SH-SY5Y (cell line): ENCODE data around the gene ARID3A.

Source experiments
- GATA2 ChIP-seq: IDR thresholded peaks from 2 replicates; pipeline ENCODE4 v1.6.1; 2011; ENCODE audit warnings: mild to moderate bottlenecking, low read depth, low read length
- GATA3 ChIP-seq: IDR thresholded peaks from 2 replicates; pipeline ENCODE4 v1.6.1; 2011; ENCODE audit warnings: low read depth, mild to moderate bottlenecking, low read length, moderate library complexity

Gene ARID3A

GRCh38 chr19:996051-996838 lies 70.4 kb downstream of the ARID3A start:
- TF ChIP-seq GATA3 (no peak), GATA2 (no peak)

GRCh38 chr19:998064-998463 lies 72.2 kb downstream of the ARID3A start:
- TF ChIP-seq GATA2 (no peak), GATA3 (no peak)

DNA sequence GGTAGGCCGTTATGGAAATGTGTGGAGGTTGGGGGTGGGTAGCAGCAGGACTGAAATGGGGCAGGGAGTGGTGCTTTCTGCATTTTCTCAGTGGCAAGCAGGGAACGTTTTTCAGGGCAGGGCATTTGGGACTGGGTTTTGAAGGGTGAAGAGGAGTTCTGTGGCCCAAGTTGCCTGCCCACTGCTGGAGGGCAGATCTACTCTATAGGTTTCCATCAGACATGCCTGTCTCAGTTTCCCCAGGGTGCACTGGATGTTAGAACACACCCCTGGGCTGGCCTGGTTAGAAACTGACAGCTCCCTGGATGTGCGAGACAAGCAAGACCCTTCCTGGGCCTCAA lies 73.5 kb downstream of the ARID3A start:
- TF ChIP-seq GATA3 (no peak), GATA2 (no peak)

DNA sequence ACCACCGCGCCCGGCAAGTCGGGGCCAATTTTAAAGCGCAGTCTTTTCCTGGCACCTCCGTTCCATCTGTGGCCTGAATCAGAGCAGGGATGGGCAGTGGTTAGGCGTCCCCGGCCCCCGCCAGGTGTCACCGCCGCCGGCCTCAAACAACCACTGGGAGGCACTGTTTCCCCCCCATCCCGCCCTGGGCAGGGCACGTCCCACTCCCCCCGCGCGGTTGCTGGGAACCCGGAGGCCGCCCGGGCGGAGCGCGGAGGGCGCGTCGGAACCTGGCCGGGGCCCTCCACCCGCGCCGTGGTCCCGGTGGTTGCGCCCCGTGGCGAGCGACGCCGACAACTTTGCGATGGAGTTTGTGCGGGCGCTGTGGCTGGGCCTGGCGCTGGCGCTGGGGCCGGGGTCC lies 74.3 kb downstream of the ARID3A start, which contains the start of gene GRIN3B:
GRIN3B (plus strand) TSS at position 325 of the 400 bp plus-strand sequence; CDS start at position 344, 19 bp downstream.
- TF ChIP-seq GATA3 (no peak), GATA2 (no peak)

GRCh38 chr19:1000591-1001537 lies 75.0 kb downstream of the ARID3A start:
- no peak for TF ChIP-seq GATA2
- TF ChIP-seq GATA3: no peak

DNA sequence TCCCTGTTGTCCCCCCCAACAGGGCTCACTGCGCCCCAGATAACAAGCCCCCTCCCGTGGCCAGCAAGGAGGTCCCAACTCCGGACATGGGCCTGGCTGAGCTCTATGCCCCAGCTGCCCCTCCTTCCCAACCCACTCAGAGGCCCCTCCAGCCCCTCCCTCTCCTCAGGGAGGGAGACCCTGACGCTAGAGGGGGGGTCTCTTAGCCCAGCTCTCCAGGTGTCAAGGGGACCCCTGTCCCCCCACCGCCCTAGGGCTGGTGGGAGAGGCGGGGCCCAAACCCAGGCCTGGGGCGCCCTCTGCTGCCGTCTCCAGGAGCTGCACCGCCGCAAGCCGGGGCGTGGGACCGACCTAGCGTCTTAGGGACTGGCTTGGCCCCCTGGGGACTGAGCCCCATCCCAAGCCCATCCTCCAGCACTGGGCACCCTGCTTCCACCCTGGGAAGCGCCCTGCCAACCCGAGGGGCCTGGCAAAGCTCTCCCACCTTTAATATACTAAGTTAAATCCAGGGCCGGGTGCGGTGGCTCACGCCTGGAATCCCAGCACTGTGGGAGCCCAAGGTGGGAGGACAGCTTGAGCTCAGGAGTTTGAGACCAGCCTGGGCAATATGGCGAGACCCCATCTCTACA lies 75.8 kb downstream of the ARID3A start:
- no peak for TF ChIP-seq GATA2
- no peak for TF ChIP-seq GATA3

- TF ChIP-seq GATA3: no peak
- no peak for TF ChIP-seq GATA2
Observed at GRCh38 chr19:1002600-1002999, 76.8 kb downstream of the ARID3A start.

DNA sequence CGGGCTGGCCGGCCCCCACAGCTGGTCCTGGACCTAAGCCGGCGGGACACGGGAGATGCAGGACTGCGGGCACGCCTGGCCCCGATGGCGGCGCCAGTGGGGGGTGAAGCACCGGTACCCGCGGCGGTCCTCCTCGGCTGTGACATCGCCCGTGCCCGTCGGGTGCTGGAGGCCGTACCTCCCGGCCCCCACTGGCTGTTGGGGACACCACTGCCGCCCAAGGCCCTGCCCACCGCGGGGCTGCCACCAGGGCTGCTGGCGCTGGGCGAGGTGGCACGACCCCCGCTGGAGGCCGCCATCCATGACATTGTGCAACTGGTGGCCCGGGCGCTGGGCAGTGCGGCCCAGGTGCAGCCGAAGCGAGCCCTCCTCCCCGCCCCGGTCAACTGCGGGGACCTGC lies 77.4 kb downstream of the ARID3A start:
- TF ChIP-seq GATA3 (no peak), GATA2 (no peak)

GRCh38 chr19:1004204-1004802 lies 78.5 kb downstream of the ARID3A start:
- TF ChIP-seq GATA2 (no peak), GATA3 (no peak)

DNA sequence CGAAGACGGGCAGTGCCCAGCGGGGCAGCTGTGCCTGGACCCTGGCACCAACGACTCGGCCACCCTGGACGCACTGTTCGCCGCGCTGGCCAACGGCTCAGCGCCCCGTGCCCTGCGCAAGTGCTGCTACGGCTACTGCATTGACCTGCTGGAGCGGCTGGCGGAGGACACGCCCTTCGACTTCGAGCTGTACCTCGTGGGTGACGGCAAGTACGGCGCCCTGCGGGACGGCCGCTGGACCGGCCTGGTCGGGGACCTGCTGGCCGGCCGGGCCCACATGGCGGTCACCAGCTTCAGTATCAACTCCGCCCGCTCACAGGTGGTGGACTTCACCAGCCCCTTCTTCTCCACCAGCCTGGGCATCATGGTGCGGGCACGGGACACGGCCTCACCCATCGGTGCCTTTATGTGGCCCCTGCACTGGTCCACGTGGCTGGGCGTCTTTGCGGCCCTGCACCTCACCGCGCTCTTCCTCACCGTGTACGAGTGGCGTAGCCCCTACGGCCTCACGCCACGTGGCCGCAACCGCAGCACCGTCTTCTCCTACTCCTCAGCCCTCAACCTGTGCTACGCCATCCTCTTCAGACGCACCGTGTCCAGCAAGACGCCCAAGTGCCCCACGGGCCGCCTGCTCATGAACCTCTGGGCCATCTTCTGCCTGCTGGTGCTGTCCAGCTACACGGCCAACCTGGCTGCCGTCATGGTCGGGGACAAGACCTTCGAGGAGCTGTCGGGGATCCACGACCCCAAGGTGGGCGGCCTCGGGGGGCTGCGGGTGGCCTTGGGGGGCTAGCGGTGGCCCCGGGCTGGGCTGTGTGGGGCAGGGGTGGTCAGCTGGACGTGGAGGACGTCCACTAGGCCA lies 79.2 kb downstream of the ARID3A start:
- TF ChIP-seq GATA3 (no peak), GATA2 (no peak)

- TF ChIP-seq GATA2 (no peak), GATA3 (no peak)
Observed at GRCh38 chr19:1006711-1007398, 81.0 kb downstream of the ARID3A start.
